Right forelimb (tissue), 1 donor: ENCODE results near the gene SLC26A6.

Experiments
- DNase-seq: peaks from one replicate; pipeline ENCODE4 v3.0.0-alpha.2; 2018

SLC26A6 gene

GRCh38 chr3:48597408-48597800 is 37.9 kb downstream of the SLC26A6 start:
- no peak for DNase-seq

- DNase-seq: no peak
Measured at GRCh38 chr3:48596676-48597407, 38.4 kb downstream of the SLC26A6 start.

GRCh38 chr3:48596157-48596556 is 39.1 kb downstream of the SLC26A6 start:
- DNase-seq: no peak

GRCh38 chr3:48595526-48596121 is 39.6 kb downstream of the SLC26A6 start:
- peak; percentile 54 for DNase-seq

DNA sequence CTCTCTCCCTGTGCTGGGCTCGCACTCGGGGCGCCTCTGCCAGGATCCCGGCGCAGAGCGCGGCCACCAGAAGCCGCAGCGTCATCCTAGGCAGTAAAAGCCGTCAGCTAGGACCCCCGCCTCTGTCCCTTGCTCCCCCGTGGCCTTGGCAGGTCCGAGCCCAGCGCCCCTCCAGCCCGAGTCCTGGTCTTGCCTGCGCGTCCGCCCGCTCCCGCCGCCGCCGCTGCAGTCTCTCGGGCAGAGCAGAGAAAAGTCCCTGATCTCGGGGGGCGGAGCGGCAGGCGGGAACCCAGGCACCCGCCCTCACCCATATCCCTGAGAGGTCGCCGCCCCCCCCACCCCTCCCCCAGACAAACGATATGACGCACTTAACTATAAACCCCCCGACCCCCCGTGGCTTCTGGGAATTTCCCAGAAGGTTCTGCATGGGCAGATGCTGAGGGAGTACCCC is 40.2 kb downstream of the SLC26A6 start, which contains the start of gene COL7A1:
Gene COL7A1, minus strand, starts transcription at position 255 of the 451 bp plus-strand sequence. Its CDS starts 170 bp downstream, at position 85.
- peak; percentile 50 for DNase-seq

DNA sequence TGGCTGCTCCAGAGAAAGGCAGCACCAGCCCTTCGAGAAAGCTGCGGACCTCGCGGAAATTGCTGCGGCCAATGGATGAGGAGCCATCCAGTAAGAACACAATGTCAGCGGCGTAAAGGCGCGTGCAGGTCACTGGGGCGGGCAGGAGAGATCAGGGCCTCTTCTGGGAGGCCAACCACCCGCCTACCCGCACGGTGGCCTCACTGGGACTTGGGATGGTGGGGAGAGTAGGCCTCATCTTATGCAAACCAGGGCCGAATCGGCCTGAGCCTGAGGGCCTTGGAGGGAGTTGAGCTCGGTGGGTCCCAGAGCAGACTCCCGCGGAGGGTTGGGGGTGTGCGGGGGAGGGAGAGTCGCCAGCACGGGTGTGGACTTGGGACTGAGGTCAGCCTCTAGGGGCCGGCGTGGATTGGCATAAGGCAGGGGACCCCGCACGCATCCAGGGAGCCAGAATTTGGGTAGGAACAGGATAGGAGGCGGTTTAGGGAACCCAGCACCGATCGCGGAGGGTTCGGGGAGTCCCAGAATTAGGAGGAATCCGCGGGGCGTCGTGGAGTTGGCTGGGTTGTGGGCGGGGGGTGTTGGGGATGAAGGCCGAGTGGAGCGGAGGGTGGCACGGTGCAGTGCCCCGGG is 40.7 kb downstream of the SLC26A6 start:
- DNase-seq: no peak

DNA sequence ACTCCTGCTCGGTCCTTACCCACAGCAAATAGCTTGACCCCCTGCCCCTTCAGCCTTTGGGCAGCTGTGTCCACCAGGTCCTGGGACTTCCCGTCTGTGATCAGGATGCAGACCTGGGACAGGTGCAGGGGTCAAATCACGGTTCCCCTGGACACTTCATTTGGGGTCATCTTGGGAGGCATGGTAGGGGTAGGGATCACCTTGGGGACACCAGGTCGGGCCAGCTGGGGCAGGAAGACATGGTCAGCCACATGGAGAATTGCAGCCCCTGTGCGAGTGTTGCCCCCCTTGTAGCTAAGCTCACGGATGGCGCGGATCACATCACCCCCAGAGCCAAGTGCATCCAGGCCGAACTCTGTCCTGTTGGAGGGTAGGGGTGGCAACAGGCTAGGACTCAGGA is 41.9 kb downstream of the SLC26A6 start:
- no peak for DNase-seq

DNA sequence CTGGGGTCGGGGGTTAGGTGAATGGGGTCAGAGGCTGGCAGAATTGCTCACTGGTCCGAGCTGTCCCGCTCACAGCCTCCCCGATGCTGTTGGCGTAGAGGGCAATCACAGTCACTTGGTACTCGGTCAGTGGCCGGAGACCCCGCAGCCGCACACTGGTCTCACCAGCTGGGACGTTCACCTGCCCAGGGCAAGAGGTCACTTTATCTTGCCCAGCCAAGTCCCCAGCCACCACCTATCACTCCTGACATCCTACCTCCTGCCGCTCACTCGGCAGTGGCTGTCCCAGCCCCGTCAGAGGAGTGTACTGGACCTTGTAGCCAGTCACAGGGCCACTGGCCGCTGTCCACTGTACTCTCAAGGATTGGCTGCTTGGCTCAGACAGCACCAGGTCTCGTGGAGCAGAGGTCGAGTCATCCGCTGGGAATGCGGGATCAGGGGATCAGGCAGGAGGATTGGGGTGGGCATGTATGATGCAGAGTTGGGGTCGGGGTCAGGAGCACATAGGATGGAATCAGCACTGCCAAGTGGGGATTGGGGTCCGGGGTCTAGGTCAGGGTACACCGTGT is 42.7 kb downstream of the SLC26A6 start:
- DNase-seq: no peak

GRCh38 chr3:48591886-48592518 is 43.3 kb downstream of the SLC26A6 start:
- DNase-seq: no peak

GRCh38 chr3:48591436-48591835 is 43.8 kb downstream of the SLC26A6 start:
- no peak for DNase-seq

DNA sequence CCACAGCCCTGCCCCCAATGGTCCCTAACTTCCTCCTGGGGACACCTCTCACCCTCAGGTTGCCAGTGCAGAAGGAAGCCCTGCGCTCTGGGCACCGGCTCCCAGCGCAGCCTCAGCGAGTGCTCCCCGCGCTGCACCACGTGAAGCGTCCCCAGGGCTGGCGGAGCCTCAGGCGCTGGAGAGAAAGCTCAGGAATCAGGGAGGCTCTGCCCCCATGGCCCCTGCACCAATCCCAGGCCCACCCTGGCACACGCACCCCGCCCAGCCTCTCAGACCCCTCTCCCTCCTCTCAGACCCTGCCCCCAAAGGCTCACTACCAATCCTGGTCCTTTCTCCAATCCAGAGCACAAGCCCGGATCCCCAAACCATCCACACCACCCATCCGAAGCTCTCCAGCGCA is 47.0 kb downstream of the SLC26A6 start:
- no peak for DNase-seq

GRCh38 chr3:48587686-48588085 is 47.6 kb downstream of the SLC26A6 start:
- no peak for DNase-seq

GRCh38 chr3:48585411-48585810 is 49.9 kb downstream of the SLC26A6 start:
- no peak for DNase-seq

GRCh38 chr3:48584836-48585235 is 50.4 kb downstream of the SLC26A6 start:
- no peak for DNase-seq

- DNase-seq: no peak
Measured at GRCh38 chr3:48581621-48582481, 53.4 kb downstream of the SLC26A6 start.

- no peak for DNase-seq
Measured at GRCh38 chr3:48576647-48577046, 58.6 kb downstream of the SLC26A6 start.
